K562 (cell line): ENCODE results near the gene LTBP1. TPM values are rescaled to one million over a fixed set of nuclear protein-coding genes. Genes with fewer than 3 reads are reported as not detected.

Experiments used
- ATAC-seq: fragments of 200-7000 bp; cut with Tn5 transposase; 3 replicates; pipeline ENCODE4 v1.9.1; 2020; ENCODE audit warnings: moderate library complexity
- BruUV-seq: library from RNA; stranded (reverse); fragments of 400-500 nt; replicated peaks from 2 replicates; lab custom pipeline; 2021; lab: Mats Ljungman, UMichigan
- CTCF ChIA-PET: fragments of 300-600 bp; formaldehyde crosslinking; extraction: SDS; loops from one replicate; lab custom pipeline; 2021; ENCODE audit warnings: low intra/inter-chr PET ratio; lab: Yijun Ruan, JAX
- POLR2A ChIA-PET: fragments of 300-600, 350-650 bp; sonication (Branson Sonifier 250); formaldehyde crosslinking; extraction: SDS; loops from one replicate; lab custom pipeline; 2021; ENCODE audit warnings: antibody characterized with exemption, inconsistent platforms; lab: Yijun Ruan, JAX
- DNase-seq, 4 experiments: peaks; one replicate each; pipeline versions ENCODE4 v3.0.0 to v3.0.0-alpha.2; 2011 to 2018; ENCODE audit warnings: low spot score in 3 of 4, mixed read lengths in 3 of 4; ENCODE audit errors: extremely low read depth in 1 of 4
- FAIRE-seq: peaks from 2 replicates; lab custom pipeline; 2011; peaks lifted over from hg19 to GRCh38; lab: Jason Lieb, UNC
- H2AFZ ChIP-seq: 2 replicates; pipeline ENCODE4 v1.6.0; 2011; ENCODE audit warnings: low read depth, low read length, control low read depth, inconsistent platforms
- H3K27ac ChIP-seq: fragments of 200-600 bp; 3 replicates; pipeline ENCODE4 v1.8.0; 2011; ENCODE audit warnings: low read depth, mild to moderate bottlenecking, control low read depth, inconsistent platforms, low read length, moderate library complexity, mixed read lengths; ENCODE audit errors: extremely low read depth
- H3K27me3 ChIP-seq, 2 experiments: fragments of 300-600 bp in 1 of 2; 2 replicates in 1 of 2; 3 replicates in 1 of 2; pipeline versions ENCODE4 v1.6.0 to v1.8.0; 2011; ENCODE audit warnings: inconsistent platforms in 2 of 2, low read length in 2 of 2, mild to moderate bottlenecking in 1 of 2, mixed read lengths in 1 of 2, moderate library complexity in 1 of 2; ENCODE audit not compliant: control insufficient read depth in 2 of 2, insufficient read depth in 2 of 2
- H3K36me3 ChIP-seq: fragments of 300-600 bp; 3 replicates; pipeline ENCODE4 v1.8.0; 2011; ENCODE audit warnings: mild to moderate bottlenecking, low read length, inconsistent platforms; ENCODE audit not compliant: control insufficient read depth, insufficient read depth
- H3K4me1 ChIP-seq, 2 experiments: fragments of 200-600 bp in 1 of 2; replicated peaks in 1 of 2; 2 replicates in 1 of 2; 3 replicates in 1 of 2; pipeline versions ENCODE4 v1.5.1 to v1.8.0; 2011; ENCODE audit warnings: inconsistent platforms in 2 of 2, low read length in 2 of 2, mild to moderate bottlenecking in 1 of 2, mixed read lengths in 1 of 2, moderate library complexity in 1 of 2; ENCODE audit not compliant: control insufficient read depth in 2 of 2, insufficient read depth in 2 of 2
- H3K4me2 ChIP-seq: 2 replicates; pipeline ENCODE4 v1.6.1; 2011; ENCODE audit warnings: low read length, control low read depth, inconsistent platforms, mixed read lengths; ENCODE audit not compliant: insufficient read depth
- H3K4me3 ChIP-seq: fragments of 200-600 bp; sonication (generic), shearing (Covaris generic); 2 replicates; pipeline ENCODE4 v1.5.1; 2016; ENCODE audit warnings: control low read depth, inconsistent platforms
- H3K79me2 ChIP-seq: fragments of 200-600 bp; 3 replicates; pipeline ENCODE4 v1.8.0; 2011; ENCODE audit warnings: low read length, inconsistent platforms; ENCODE audit not compliant: control insufficient read depth, insufficient read depth
- H3K9ac ChIP-seq, 2 experiments: 2 replicates each; pipeline versions ENCODE4 v1.6.0 to v1.6.1; 2011; ENCODE audit warnings: low read depth in 2 of 2, low read length in 2 of 2, control low read depth in 1 of 2, inconsistent platforms in 1 of 2, mild to moderate bottlenecking in 1 of 2, mixed read lengths in 1 of 2; ENCODE audit not compliant: insufficient read depth in 1 of 2
- H3K9me1 ChIP-seq: one replicate; pipeline ENCODE4 v1.6.0; 2011; ENCODE audit warnings: inconsistent platforms, mild to moderate bottlenecking, low read length, moderate library complexity; ENCODE audit not compliant: control insufficient read depth, insufficient read depth
- H3K9me3 ChIP-seq: replicated peaks from 2 replicates; pipeline ENCODE4 v1.5.1; 2011; ENCODE audit warnings: low read depth, low read length, inconsistent platforms; ENCODE audit not compliant: control insufficient read depth, insufficient read depth
- H4K20me1 ChIP-seq: replicated peaks from 2 replicates; pipeline ENCODE4 v1.6.1; 2011; ENCODE audit warnings: low read length, inconsistent platforms, mixed read lengths; ENCODE audit not compliant: control insufficient read depth, insufficient read depth
- HDGF ChIP-seq: fragments of 450-650 bp; IDR thresholded peaks from 2 replicates; pipeline ENCODE4 v1.6.1; 2016
- HMG20A ChIP-seq: fragments of 450-650 bp; formaldehyde crosslinking; conservative IDR thresholded peaks from 2 replicates; pipeline ENCODE4 v1.4.0; 2020; ENCODE audit warnings: mild to moderate bottlenecking, mixed read lengths
- MCM3 ChIP-seq: fragments of 450-650 bp; IDR thresholded peaks from 2 replicates; pipeline ENCODE4 v1.6.1; 2016
- ZNF217 ChIP-seq: sonication (generic); formaldehyde crosslinking; IDR thresholded peaks from 2 replicates; pipeline ENCODE4 v1.8.0; 2022; ENCODE audit warnings: mild to moderate bottlenecking, missing genetic modification reagents
- ZNF764 ChIP-seq: fragments of 250-450 bp; sonication (Bioruptor Pico); IDR thresholded peaks from 2 replicates; pipeline ENCODE4 v1.4.0; 2020; ENCODE audit warnings: low read depth, mild to moderate bottlenecking, moderate library complexity
- WGBS: fragments of 100-300 bp; shearing (Covaris generic); methylation state at CpG from one replicate; pipeline ENCODE4 v1.1.6; 2016; ENCODE audit warnings: low coverage, mixed read lengths; ENCODE audit not compliant: insufficient coverage; ENCODE audit errors: missing lambda C conversion rate; 5-methylcytosine and 5-hydroxymethylcytosine counted together
- in situ Hi-C: fragments of 300-500 bp; cut with MboI; formaldehyde crosslinking; loops from 4 replicates; pipeline ENCODE4 v1.15.0; 2018; ENCODE audit warnings: inconsistent platforms, mixed read lengths
- intact Hi-C: fragments of 100-400 bp; cut with micrococcal nuclease; formaldehyde crosslinking; loops from 2 replicates; pipeline ENCODE4 v1.14.2; 2022
- polyA plus RNA-seq, 8 experiments: library from polyadenylated mRNA; depleted of rRNA in 4 of 8; stranded (reverse) in 5 of 8; unstranded in 3 of 8; fragments of >200 nt; fragmentation: Nextera tagmentation in 2 of 8; fragmentation: Illumina TruSeq in 1 of 8; extraction: Ambion mirVana in 2 of 8; extraction: Trizol in 1 of 8; gene quantifications; 2 replicates each; pipeline versions ENCODE4 v1.2.1 to v1.2.3, GENCODE V29; 2011 to 2014; ENCODE audit warnings: inconsistent platforms in 1 of 8, missing spikeins in 1 of 8
- total RNA-seq, 7 experiments: library from RNA; depleted of rRNA in 6 of 7; stranded (reverse); fragments of >200 nt in 6 of 7; fragmentation: Illumina TruSeq in 2 of 7; extraction: Trizol in 2 of 7; gene quantifications; 2 replicates each; pipeline versions ENCODE4 v1.2.1 to v1.2.3, GENCODE V29; 2011 to 2021; ENCODE audit warnings: low replicate concordance in 1 of 7
- TF ChIP-seq, protein P1 (sequence below): fragments of 450-650 bp; IDR thresholded peaks from 2 replicates; pipeline ENCODE4 v1.6.1; 2016; ENCODE audit warnings: antibody characterized with exemption
- TF ChIP-seq, protein P2 (sequence below): IDR thresholded peaks from 3 replicates; pipeline ENCODE4 v1.6.1; 2011; ENCODE audit warnings: borderline replicate concordance, mild to moderate bottlenecking; ENCODE audit not compliant: insufficient read length, insufficient read depth
- TF ChIP-seq, protein P3 (sequence below), 2 experiments: fragments of 450-650 bp in 1 of 2; sonication (generic) in 1 of 2; formaldehyde crosslinking in 1 of 2; IDR thresholded peaks; 2 replicates each; pipeline versions ENCODE4 v1.7.1 to v1.9.0; 2016 to 2022; ENCODE audit warnings: inconsistent platforms in 1 of 2, mild to moderate bottlenecking in 1 of 2, missing genetic modification reagents in 1 of 2

The LTBP1 gene
- total and polyA plus RNA-seq, 9 of the 15 experiments (the other 6 are each of a cell fraction or from before 2014, with no cell fraction given) = 3.6 to 16.4 (median 8.5) TPM

DNA sequence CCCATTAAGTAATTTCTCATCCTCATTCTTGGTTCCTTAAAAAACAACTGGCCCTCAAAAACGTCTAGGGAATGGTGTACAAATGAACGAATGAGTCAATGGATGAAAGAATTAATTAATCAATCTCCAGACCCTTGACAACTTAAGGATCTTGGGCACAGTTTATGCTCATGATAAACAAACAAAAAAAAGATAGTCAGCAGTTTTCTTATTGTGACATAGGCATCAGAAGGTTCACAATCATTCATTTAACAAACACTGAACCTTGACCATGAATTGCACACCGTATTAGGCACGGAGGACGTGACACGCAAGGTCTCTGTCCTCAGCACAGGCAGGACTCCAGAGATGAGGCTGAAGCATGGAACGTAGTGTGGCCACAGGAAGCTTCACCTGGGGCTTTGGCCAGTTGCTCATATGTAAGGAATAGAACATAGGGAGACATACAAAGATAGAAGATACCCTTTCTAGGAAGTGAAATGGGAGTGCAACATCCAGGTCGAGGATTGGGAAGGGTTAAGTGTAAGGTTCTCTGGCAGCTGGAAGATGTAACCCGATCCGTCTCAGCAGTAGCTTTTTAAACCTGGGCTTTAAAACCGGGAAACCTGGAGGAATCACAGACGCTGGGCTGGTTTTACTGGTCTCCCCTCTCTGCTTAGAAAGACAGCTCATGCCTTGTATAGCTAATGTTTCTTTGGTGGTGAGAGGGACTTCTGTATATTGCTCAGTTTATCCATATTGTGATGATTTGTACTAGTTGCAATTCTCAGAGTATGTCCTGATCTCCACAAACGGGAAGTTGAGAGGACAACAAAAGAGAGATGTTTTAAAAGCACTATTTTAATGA is 8.9 kb upstream of the LTBP1 start (continued):
- TF ChIP-seq, protein P1, sequence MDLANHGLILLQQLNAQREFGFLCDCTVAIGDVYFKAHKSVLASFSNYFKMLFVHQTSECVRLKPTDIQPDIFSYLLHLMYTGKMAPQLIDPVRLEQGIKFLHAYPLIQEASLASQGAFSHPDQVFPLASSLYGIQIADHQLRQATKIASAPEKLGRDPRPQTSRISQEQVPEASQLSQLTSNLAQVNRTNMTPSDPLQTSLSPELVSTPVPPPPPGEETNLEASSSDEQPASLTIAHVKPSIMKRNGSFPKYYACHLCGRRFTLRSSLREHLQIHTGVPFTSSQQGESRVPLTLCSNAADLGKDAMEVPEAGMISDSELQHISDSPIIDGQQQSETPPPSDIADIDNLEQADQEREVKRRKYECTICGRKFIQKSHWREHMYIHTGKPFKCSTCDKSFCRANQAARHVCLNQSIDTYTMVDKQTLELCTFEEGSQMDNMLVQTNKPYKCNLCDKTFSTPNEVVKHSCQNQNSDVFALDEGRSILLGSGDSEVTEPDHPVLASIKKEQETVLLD = no peak
- no peak for TF ChIP-seq ZNF217 (CRISPR knock-in tag)
- TF ChIP-seq ZNF764 (CRISPR knock-in tag) = no peak
- TF ChIP-seq MCM3 = no peak
- no peak for TF ChIP-seq HMG20A
- TF ChIP-seq, protein P2, sequence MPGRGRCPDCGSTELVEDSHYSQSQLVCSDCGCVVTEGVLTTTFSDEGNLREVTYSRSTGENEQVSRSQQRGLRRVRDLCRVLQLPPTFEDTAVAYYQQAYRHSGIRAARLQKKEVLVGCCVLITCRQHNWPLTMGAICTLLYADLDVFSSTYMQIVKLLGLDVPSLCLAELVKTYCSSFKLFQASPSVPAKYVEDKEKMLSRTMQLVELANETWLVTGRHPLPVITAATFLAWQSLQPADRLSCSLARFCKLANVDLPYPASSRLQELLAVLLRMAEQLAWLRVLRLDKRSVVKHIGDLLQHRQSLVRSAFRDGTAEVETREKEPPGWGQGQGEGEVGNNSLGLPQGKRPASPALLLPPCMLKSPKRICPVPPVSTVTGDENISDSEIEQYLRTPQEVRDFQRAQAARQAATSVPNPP = no peak

DNA sequence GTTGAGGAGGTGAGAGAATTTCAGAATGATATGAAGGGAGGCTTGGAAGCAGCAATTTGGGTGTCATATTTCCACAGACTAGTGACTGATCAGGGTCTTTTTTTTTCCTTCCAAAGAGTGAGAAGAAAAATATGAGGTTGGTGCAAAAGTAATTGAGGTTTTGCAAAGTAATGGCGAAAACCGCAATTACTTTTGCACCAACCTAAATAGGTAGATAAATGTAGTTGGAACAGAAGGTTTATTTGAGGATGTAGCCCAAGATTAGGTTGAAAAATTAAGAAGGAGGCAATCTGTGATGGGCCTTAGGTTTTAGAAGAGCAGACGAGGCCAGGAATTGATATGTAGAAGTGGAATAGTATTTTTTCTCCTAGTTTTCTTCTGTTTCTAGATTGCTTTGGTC is 7.8 kb upstream of the LTBP1 start:
- H3K9ac ChIP-seq = no peak overlapping the region
- H4K20me1 ChIP-seq = no peaks in the 10 kb centered on the region
- ATAC-seq (no peak), DNase-seq (no peak), FAIRE-seq (no peak)
- no peaks in the 10 kb centered on the region for H3K9me3 ChIP-seq
- intact Hi-C loops = no loop called here
- 39% methylated on average over 3 of the region's 3 CpGs for WGBS
- in situ Hi-C loops = loop anchor here (5.0 to 25.0 kb wide), 2 partner anchors 47 to 648 kb away; partner anchors contain the start of gene FAM98A
- BruUV-seq = no TSS peak
- no peak overlapping the region for H3K27ac ChIP-seq
- no peaks in the 10 kb centered on the region for H3K27me3 ChIP-seq
- ChIA-PET CTCF (no interaction called here), POLR2A (no interaction called here)
- H3K36me3 ChIP-seq = no peaks in the 10 kb centered on the region
- H3K4me3 ChIP-seq = no peak overlapping the region
- H2AFZ ChIP-seq = peak overlapping the region; percentile 81
- H3K9me1 ChIP-seq = no peaks in the 10 kb centered on the region
- no peaks in the 10 kb centered on the region for H3K79me2 ChIP-seq
- no peak overlapping the region for H3K4me2 ChIP-seq
- H3K4me1 ChIP-seq = peaks cover 0 to 11% of the 10 kb centered on the region in 2 experiments; a peak in 2 of 5 replicates
- TF ChIP-seq HDGF = no peak
- TF ChIP-seq, protein P3, sequence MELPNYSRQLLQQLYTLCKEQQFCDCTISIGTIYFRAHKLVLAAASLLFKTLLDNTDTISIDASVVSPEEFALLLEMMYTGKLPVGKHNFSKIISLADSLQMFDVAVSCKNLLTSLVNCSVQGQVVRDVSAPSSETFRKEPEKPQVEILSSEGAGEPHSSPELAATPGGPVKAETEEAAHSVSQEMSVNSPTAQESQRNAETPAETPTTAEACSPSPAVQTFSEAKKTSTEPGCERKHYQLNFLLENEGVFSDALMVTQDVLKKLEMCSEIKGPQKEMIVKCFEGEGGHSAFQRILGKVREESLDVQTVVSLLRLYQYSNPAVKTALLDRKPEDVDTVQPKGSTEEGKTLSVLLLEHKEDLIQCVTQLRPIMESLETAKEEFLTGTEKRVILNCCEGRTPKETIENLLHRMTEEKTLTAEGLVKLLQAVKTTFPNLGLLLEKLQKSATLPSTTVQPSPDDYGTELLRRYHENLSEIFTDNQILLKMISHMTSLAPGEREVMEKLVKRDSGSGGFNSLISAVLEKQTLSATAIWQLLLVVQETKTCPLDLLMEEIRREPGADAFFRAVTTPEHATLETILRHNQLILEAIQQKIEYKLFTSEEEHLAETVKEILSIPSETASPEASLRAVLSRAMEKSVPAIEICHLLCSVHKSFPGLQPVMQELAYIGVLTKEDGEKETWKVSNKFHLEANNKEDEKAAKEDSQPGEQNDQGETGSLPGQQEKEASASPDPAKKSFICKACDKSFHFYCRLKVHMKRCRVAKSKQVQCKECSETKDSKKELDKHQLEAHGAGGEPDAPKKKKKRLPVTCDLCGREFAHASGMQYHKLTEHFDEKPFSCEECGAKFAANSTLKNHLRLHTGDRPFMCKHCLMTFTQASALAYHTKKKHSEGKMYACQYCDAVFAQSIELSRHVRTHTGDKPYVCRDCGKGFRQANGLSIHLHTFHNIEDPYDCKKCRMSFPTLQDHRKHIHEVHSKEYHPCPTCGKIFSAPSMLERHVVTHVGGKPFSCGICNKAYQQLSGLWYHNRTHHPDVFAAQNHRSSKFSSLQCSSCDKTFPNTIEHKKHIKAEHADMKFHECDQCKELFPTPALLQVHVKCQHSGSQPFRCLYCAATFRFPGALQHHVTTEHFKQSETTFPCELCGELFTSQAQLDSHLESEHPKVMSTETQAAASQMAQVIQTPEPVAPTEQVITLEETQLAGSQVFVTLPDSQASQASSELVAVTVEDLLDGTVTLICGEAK (IDR thresholded peaks at IDR 0.05) = peak; percentile 77
- TF ChIP-seq, protein P3 (CRISPR knock-in tag; IDR thresholded peaks at IDR 0.05) = no peak
